Stomach smooth muscle (tissue), 2 donors: Measurements from ENCODE around the gene PLAGL2.

Source experiments
- H3K27ac ChIP-seq: one replicate; pipeline ENCODE4 v1.7.0; 2013; ENCODE audit warnings: mild to moderate bottlenecking, low read length, inconsistent platforms
- H3K27me3 ChIP-seq, 2 donors: one replicate each; pipeline ENCODE4 v1.7.0; 2013; ENCODE audit warnings: low read length in 2 of 2; ENCODE audit not compliant: insufficient read depth in 2 of 2, control insufficient read depth in 1 of 2
- H3K36me3 ChIP-seq, 2 donors: one replicate each; pipeline ENCODE4 v1.7.0; 2013; ENCODE audit warnings: low read length in 2 of 2; ENCODE audit not compliant: control insufficient read depth in 2 of 2, insufficient read depth in 2 of 2
- H3K4me1 ChIP-seq: one replicate; pipeline ENCODE4 v1.7.0; 2013; ENCODE audit warnings: low read length; ENCODE audit not compliant: control insufficient read depth, insufficient read depth
- H3K4me3 ChIP-seq, 2 donors: one replicate each; pipeline ENCODE4 v1.7.0; 2013; ENCODE audit warnings: low read length in 2 of 2
- H3K9ac ChIP-seq, 2 donors: one replicate each; pipeline ENCODE4 v1.7.0; 2013; ENCODE audit warnings: low read length in 2 of 2, mild to moderate bottlenecking in 1 of 2
- H3K9me3 ChIP-seq, 2 donors: one replicate each; pipeline ENCODE4 v1.7.0; 2013; ENCODE audit warnings: low read length in 2 of 2; ENCODE audit not compliant: control insufficient read depth in 2 of 2
- donor health status: healthy.
- donor health status: Pancreatic carcinoma.

Gene PLAGL2

DNA sequence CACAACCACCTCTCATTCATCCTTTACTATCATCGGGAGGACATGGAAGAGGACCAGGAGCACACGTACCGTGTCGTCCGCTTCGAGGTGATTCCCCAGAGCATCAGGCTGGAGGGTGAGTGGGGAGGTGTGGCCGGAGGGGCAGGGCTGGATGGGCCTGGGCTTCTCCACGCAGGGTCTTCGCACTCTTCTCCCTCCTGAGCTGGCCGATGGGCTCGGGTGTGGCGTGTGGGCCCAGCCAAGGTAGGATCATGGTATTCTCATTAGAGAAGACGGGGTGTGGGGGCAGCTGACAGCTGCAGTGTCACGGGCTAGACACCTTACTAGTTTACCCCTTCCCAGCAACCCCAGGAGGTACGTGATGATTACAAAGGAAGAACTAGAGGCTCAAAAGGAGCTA is 64.6 kb downstream of the PLAGL2 start:
- Histone ChIP-seq H3K27ac (no peak overlapping the region), H3K27me3 (no peaks in the 10 kb centered on the region), H3K4me1 (no peaks in the 10 kb centered on the region), H3K4me3 (no peak overlapping the region), H3K9me3 (no peaks in the 10 kb centered on the region), H3K9ac (no peak overlapping the region), H3K36me3 (peaks cover 71 to 72% of the 10 kb centered on the region in 2 donors)
